T-helper 1 cell treated with Interleukin-12 subunit alpha and Interleukin-12 subunit beta and Interleukin-4 antibody, amounts not matched to agents 30 ng/mL and 1 ng/mL, for 36 hours (primary cell): ENCODE results near the gene DIPK1A. TPM values are rescaled to one million over a fixed set of nuclear protein-coding genes. Genes with fewer than 3 reads are reported as not detected.

ENCODE experiments used
- intact Hi-C: fragments of 100-400 bp; cut with micrococcal nuclease; formaldehyde crosslinking; loops from one replicate; pipeline ENCODE4 v1.15.1; 2024
- total RNA-seq: library from RNA; stranded (reverse); gene quantifications from 2 replicates; pipeline ENCODE4 v1.2.3, GENCODE V29; 2022

DIPK1A gene
- total RNA-seq, 1 donor from 2014 or later: 17.6 TPM

- intact Hi-C loops: no loop called here
These were observed 4.8 kb downstream of the DIPK1A start for GRCh38 chr1:92956254-92957029.

- intact Hi-C loops: loop anchor here (1.0 to 5.0 kb wide), 3 partner anchors 76 to 95 kb away; no protein-coding TSS in a partner anchor
These were observed 7.8 kb downstream of the DIPK1A start for GRCh38 chr1:92953491-92953890.

- intact Hi-C loops: loop anchor here (1.0 to 5.0 kb wide), 3 partner anchors 75 to 94 kb away; no protein-coding TSS in a partner anchor
These were observed 8.5 kb downstream of the DIPK1A start for GRCh38 chr1:92952714-92953113.

- intact Hi-C loops: loop anchor here (1.0 to 5.0 kb wide), 3 partner anchors 9 to 74 kb away; no protein-coding TSS in a partner anchor
These were observed 10.1 kb downstream of the DIPK1A start for GRCh38 chr1:92951141-92951582.

- intact Hi-C loops: loop anchor here (5.0 kb wide), 1 partner anchor 73 kb away; no protein-coding TSS in a partner anchor
These were observed 11.1 kb downstream of the DIPK1A start for GRCh38 chr1:92949937-92950817.

- intact Hi-C loops: no loop called here
These were observed 13.2 kb downstream of the DIPK1A start for GRCh38 chr1:92948071-92948470.

- intact Hi-C loops: no loop called here
These were observed 15.5 kb downstream of the DIPK1A start for GRCh38 chr1:92945748-92946270.

GRCh38 chr1:92944901-92945747, 16.1 kb downstream of the DIPK1A start:
- intact Hi-C loops: no loop called here

GRCh38 chr1:92943502-92943847, 17.8 kb downstream of the DIPK1A start:
- intact Hi-C loops: no loop called here

GRCh38 chr1:92940541-92940940, 20.7 kb downstream of the DIPK1A start:
- intact Hi-C loops: no loop called here

- intact Hi-C loops: no loop called here
These were observed 23.5 kb downstream of the DIPK1A start for GRCh38 chr1:92937731-92938130.

GRCh38 chr1:92936865-92937264, 24.4 kb downstream of the DIPK1A start:
- intact Hi-C loops: no loop called here

- intact Hi-C loops: no loop called here
These were observed 26.6 kb downstream of the DIPK1A start for GRCh38 chr1:92934395-92935378.

GRCh38 chr1:92933459-92933858, 27.8 kb downstream of the DIPK1A start:
- intact Hi-C loops: no loop called here

GRCh38 chr1:92931691-92932090, 29.6 kb downstream of the DIPK1A start:
- intact Hi-C loops: no loop called here

- intact Hi-C loops: no loop called here
These were observed 31.8 kb downstream of the DIPK1A start for GRCh38 chr1:92929461-92929860.

GRCh38 chr1:92927870-92928269, 33.4 kb downstream of the DIPK1A start:
- intact Hi-C loops: no loop called here

GRCh38 chr1:92926873-92927272, 34.4 kb downstream of the DIPK1A start:
- intact Hi-C loops: no loop called here

GRCh38 chr1:92924501-92924900, 36.8 kb downstream of the DIPK1A start:
- intact Hi-C loops: no loop called here

- intact Hi-C loops: no loop called here
These were observed 37.6 kb downstream of the DIPK1A start for GRCh38 chr1:92923664-92924063.
